Transverse colon (tissue), 4 donors: ENCODE measurements around the gene SMYD3. TPM values are rescaled to one million over a fixed set of nuclear protein-coding genes. Genes with fewer than 3 reads are reported as not detected.

Source experiments
- DNase-seq: peaks from one replicate; pipeline ENCODE4 v3.0.0-alpha.2; 2019
- H3K27ac ChIP-seq, 4 donors: fragments of 200-600 bp; sonication (generic); 2 replicates each; pipeline ENCODE4 v1.5.1; 2016 to 2018; ENCODE audit warnings: inconsistent platforms in 4 of 4
- H3K27me3 ChIP-seq: fragments of 200-600 bp; sonication (generic); 2 replicates; pipeline ENCODE4 v1.5.1; 2017; ENCODE audit warnings: inconsistent platforms
- H3K36me3 ChIP-seq, 4 donors: fragments of 200-600 bp; sonication (generic); 2 replicates each; pipeline ENCODE4 v1.5.1; 2017 to 2019; ENCODE audit warnings: inconsistent platforms in 4 of 4
- H3K4me1 ChIP-seq, 4 donors: fragments of 200-600 bp; sonication (generic); 2 replicates each; pipeline ENCODE4 v1.5.1; 2017 to 2020; ENCODE audit warnings: inconsistent platforms in 4 of 4
- H3K4me3 ChIP-seq, 4 donors: fragments of 200-600 bp; sonication (generic); 1 replicate in 1 of 4; 2 replicates in 3 of 4; pipeline versions ENCODE4 v1.5.1 to v1.6.1; 2017 to 2019; ENCODE audit warnings: inconsistent platforms in 4 of 4
- H3K9me3 ChIP-seq, 2 donors: fragments of 200-600 bp; sonication (generic); 2 replicates each; pipeline ENCODE4 v1.5.1; 2017 to 2019; ENCODE audit warnings: inconsistent platforms in 2 of 2
- CTCF ChIP-seq, 5 experiments: fragments of 200-600 bp in 3 of 5; fragments of 450-650 bp in 2 of 5; sonication (generic) in 3 of 5; IDR thresholded peaks; 1 replicate in 2 of 5; 2 replicates in 3 of 5; pipeline ENCODE4 v1.5.1; 2016 to 2017; ENCODE audit warnings: antibody characterized with exemption in 5 of 5, inconsistent platforms in 3 of 5, mild to moderate bottlenecking in 2 of 5, moderate library complexity in 1 of 5
- EP300 ChIP-seq: sonication (generic); formaldehyde crosslinking; IDR thresholded peaks from one replicate; pipeline ENCODE4 v1.6.1; 2017; ENCODE audit warnings: antibody characterized with exemption, low read depth
- POLR2A ChIP-seq: fragments of 450-650 bp; IDR thresholded peaks from one replicate; pipeline ENCODE4 v1.6.1; 2016; ENCODE audit warnings: antibody characterized with exemption, mild to moderate bottlenecking, moderate library complexity
- POLR2AphosphoS5 ChIP-seq, 3 donors: sonication (generic); formaldehyde crosslinking; IDR thresholded peaks; one replicate each; pipeline ENCODE4 v1.6.1; 2016; ENCODE audit warnings: antibody characterized with exemption in 3 of 3
- WGBS, 2 donors: methylation state at CpG; one replicate each; pipeline ENCODE4 v1.1.5; 2018; ENCODE audit warnings: low coverage in 1 of 2; 5-methylcytosine and 5-hydroxymethylcytosine counted together
- in situ Hi-C, 4 donors: fragments of 200-750 bp; cut with MboI; loops; one replicate each; pipeline versions ENCODE4 v1.15.0 to v1.15.1; 2017; ENCODE audit warnings: low sequenced_read_pairs in 3 of 4, low pct_ligation_motif_present in 1 of 4, low pct_unique_long_range_greater_than_20kb in 1 of 4
- intact Hi-C: fragments of 100-400 bp; cut with DNase I; formaldehyde crosslinking; loops from one replicate; pipeline ENCODE4 v1.15.1; 2023; ENCODE audit warnings: low total_unique reads
- total RNA-seq, 4 donors: library from RNA; depleted of rRNA; stranded (reverse); fragments of >200 nt; gene quantifications; one replicate each; pipeline ENCODE4 v1.1.0, GENCODE V29; 2016

Gene SMYD3
- total RNA-seq, 4 donors from 2014 or later: 10.5 to 31.3 (median 25.8) TPM

GRCh38 chr1:245908543-245908942, 598.5 kb downstream of the SMYD3 start:
- no peaks in the 10 kb centered on the region for H3K4me1 ChIP-seq
- H3K27ac ChIP-seq: no peak overlapping the region
- in situ Hi-C loops: no loop called here
- intact Hi-C loops: no loop called here
- no peak for TF ChIP-seq POLR2AphosphoS5 (IDR thresholded peaks at IDR 0.05)
- no peak for TF ChIP-seq EP300
- TF ChIP-seq CTCF (IDR thresholded peaks at IDR 0.05): no peak
- no peak for TF ChIP-seq POLR2A
- no peaks in the 10 kb centered on the region for H3K27me3 ChIP-seq
- no peak overlapping the region for H3K4me3 ChIP-seq
- H3K36me3 ChIP-seq: no peaks in the 10 kb centered on the region
- no peak for DNase-seq
- H3K9me3 ChIP-seq: no peaks in the 10 kb centered on the region

GRCh38 chr1:245906207-245906606, 600.9 kb downstream of the SMYD3 start:
- no peak for DNase-seq
- Histone ChIP-seq H3K27me3 (no peaks in the 10 kb centered on the region), H3K9me3 (no peaks in the 10 kb centered on the region), H3K27ac (no peak overlapping the region), H3K4me3 (no peak overlapping the region), H3K36me3 (no peaks in the 10 kb centered on the region), H3K4me1 (no peaks in the 10 kb centered on the region)
- in situ Hi-C loops: no loop called here
- WGBS, 2 donors: 88 to 97% methylated on average over 1 of the region's 1 CpG
- intact Hi-C loops: no loop called here
- TF ChIP-seq POLR2A (no peak), POLR2AphosphoS5 (IDR thresholded peaks at IDR 0.05) (no peak), EP300 (no peak), CTCF (IDR thresholded peaks at IDR 0.05) (no peak)

- in situ Hi-C loops (no loop called here), intact Hi-C loops (no loop called here)
- DNase-seq: no peak
- no peaks in the 10 kb centered on the region for H3K27me3 ChIP-seq
- 96 to 100% methylated on average over 1 to 3 of the region's 3 CpGs for WGBS, 2 donors
- H3K36me3 ChIP-seq: no peaks in the 10 kb centered on the region
- no peak overlapping the region for H3K27ac ChIP-seq
- H3K4me3 ChIP-seq: no peak overlapping the region
- TF ChIP-seq EP300: no peak
- TF ChIP-seq CTCF (IDR thresholded peaks at IDR 0.05): no peak
- TF ChIP-seq POLR2A: no peak
- TF ChIP-seq POLR2AphosphoS5 (IDR thresholded peaks at IDR 0.05): no peak
- no peaks in the 10 kb centered on the region for H3K4me1 ChIP-seq
- H3K9me3 ChIP-seq: no peaks in the 10 kb centered on the region
Measured at GRCh38 chr1:245903851-245904250, 603.2 kb downstream of the SMYD3 start.

DNA sequence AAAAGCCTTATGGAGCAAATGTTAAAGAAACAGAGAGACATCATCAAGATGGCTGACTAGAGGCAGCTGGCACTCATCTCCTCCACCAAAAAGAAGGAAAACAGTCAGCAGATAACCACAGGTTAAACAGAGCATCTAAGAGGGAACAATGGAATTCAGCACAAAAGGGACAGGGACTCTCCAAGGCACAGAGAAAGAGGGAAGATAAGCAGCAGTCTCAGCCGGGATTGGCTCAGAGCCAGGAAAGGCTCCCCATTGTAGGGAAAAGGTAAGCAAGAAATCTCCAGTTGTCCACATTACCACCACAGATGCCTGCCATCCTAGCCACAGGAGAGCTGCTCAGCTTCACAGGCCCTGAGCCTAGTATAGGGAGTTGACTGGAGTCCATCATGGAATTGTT, 605.5 kb downstream of the SMYD3 start:
- in situ Hi-C loops: no loop called here
- Histone ChIP-seq H3K4me1 (no peaks in the 10 kb centered on the region), H3K9me3 (no peaks in the 10 kb centered on the region), H3K27ac (no peak overlapping the region), H3K36me3 (no peaks in the 10 kb centered on the region), H3K4me3 (no peak overlapping the region), H3K27me3 (no peaks in the 10 kb centered on the region)
- WGBS, 2 donors: 44 to 68% methylated on average over 1 of the region's 1 CpG
- intact Hi-C loops: no loop called here
- no peak for TF ChIP-seq EP300
- TF ChIP-seq CTCF (IDR thresholded peaks at IDR 0.05): no peak
- TF ChIP-seq POLR2AphosphoS5 (IDR thresholded peaks at IDR 0.05): no peak
- TF ChIP-seq POLR2A: no peak
- DNase-seq: no peak
